ENCODE data around the gene ST3GAL4. TPM values are rescaled to one million over a fixed set of nuclear protein-coding genes. Genes with fewer than 3 reads are reported as not detected.

Gene ST3GAL4
- total RNA-seq, 1 experiment from 2014 or later = 13.1 TPM

DNA sequence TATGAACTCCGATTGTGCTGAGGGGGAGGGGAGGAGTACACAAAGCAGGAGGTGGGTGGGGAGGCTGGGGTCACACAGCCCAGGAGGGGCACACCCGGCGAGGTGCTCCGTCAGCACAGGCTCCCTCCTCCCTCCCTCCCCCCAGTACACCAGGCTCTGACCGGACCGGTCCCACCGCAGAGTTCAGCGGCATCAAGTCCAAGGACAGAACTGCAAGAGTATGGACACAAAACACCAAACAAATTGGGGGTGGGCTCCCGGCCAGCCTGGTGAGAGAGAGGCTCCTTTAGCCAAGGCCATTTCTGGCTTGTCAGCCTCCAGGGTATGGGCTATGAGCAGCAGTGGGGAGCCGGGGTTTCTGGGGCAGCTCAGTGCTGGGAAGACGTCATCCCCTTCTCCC lies 68.3 kb downstream of the ST3GAL4 start:
- CTCF ChIA-PET = no interaction called here
- ATAC-seq = no peak

More for the DNA sequence above, 68.3 kb downstream of the ST3GAL4 start:
- no peak overlapping the region for H3K9ac ChIP-seq (ENCODE audit: low read length)
- ChIA-PET RAD21 (ENCODE audit: low non-redundant PET in 1 of 2, low total read pairs in 2 of 2, uncharacterized antibody in 2 of 2, unreplicated experiment in 2 of 2) (no interaction called here), POLR2A (no interaction called here)
- TF ChIP-seq ZFX (IDR thresholded peaks at IDR 0.05) = no peak
- no peak for TF ChIP-seq EGR1 (IDR thresholded peaks at IDR 0.05; ENCODE audit: low read depth)
- TF ChIP-seq EZH2phosphoT487 (IDR thresholded peaks at IDR 0.05; ENCODE audit: borderline replicate concordance) = no peak
- TF ChIP-seq YY1 (IDR thresholded peaks at IDR 0.05; ENCODE audit: extremely low read depth, insufficient replicate concordance, low read depth, low read length) = no peak
- TF ChIP-seq RAD21 (IDR thresholded peaks at IDR 0.05; ENCODE audit: low read depth) = no peak
- no peak for TF ChIP-seq FOSL1 (IDR thresholded peaks at IDR 0.05; ENCODE audit: low read depth)
- no peak for TF ChIP-seq CEBPB (IDR thresholded peaks at IDR 0.05; ENCODE audit: low read depth)
- TF ChIP-seq, protein P1, sequence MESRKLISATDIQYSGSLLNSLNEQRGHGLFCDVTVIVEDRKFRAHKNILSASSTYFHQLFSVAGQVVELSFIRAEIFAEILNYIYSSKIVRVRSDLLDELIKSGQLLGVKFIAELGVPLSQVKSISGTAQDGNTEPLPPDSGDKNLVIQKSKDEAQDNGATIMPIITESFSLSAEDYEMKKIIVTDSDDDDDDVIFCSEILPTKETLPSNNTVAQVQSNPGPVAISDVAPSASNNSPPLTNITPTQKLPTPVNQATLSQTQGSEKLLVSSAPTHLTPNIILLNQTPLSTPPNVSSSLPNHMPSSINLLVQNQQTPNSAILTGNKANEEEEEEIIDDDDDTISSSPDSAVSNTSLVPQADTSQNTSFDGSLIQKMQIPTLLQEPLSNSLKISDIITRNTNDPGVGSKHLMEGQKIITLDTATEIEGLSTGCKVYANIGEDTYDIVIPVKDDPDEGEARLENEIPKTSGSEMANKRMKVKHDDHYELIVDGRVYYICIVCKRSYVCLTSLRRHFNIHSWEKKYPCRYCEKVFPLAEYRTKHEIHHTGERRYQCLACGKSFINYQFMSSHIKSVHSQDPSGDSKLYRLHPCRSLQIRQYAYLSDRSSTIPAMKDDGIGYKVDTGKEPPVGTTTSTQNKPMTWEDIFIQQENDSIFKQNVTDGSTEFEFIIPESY (IDR thresholded peaks at IDR 0.05; ENCODE audit: extremely low read depth, insufficient replicate concordance, low read length) = no peak
- no peak for TF ChIP-seq EZH2 (IDR thresholded peaks at IDR 0.05)
- no peak for TF ChIP-seq CTCF (IDR thresholded peaks at IDR 0.05 in 2 of 3, conservative IDR thresholded peaks at IDR 0.05 in 1 of 3; ENCODE audit: borderline replicate concordance in 1 of 3, insufficient read depth in 1 of 3, low read depth in 2 of 3, low read length in 2 of 3)
- no peak for TF ChIP-seq JUND (IDR thresholded peaks at IDR 0.05)
- no peak for TF ChIP-seq SP1 (IDR thresholded peaks at IDR 0.05; ENCODE audit: low read depth)
- H3K9me3 ChIP-seq (ENCODE audit: control insufficient read depth in 1 of 2, insufficient read depth in 1 of 2, low read depth in 1 of 2, low read length in 2 of 2) = no peaks in the 10 kb centered on the region
- no peak overlapping the region for H3K27ac ChIP-seq (ENCODE audit: low read depth, low read length)
- H4K20me1 ChIP-seq (ENCODE audit: insufficient read depth) = no peaks in the 10 kb centered on the region
- no peak overlapping the region for H3K4me3 ChIP-seq (replicated peaks in 1 of 2; ENCODE audit: low read depth in 1 of 2, low read length in 2 of 2)
- H3K9me2 ChIP-seq (ENCODE audit: insufficient read depth) = no peaks in the 10 kb centered on the region
- no peaks in the 10 kb centered on the region for H3K27me3 ChIP-seq (ENCODE audit: insufficient read depth, low read length)
- no TSS peak for BruUV-seq (replicated peaks)
- H3K36me3 ChIP-seq (ENCODE audit: control insufficient read depth in 1 of 2, insufficient read depth in 2 of 2, low read length in 2 of 2) = no peaks in the 10 kb centered on the region
- no peak overlapping the region for H2AFZ ChIP-seq (ENCODE audit: low read depth, low read length, poor library complexity, severe bottlenecking)
- intact Hi-C loops (cut with micrococcal nuclease) = no loop called here
- no peak overlapping the region for H3K4me2 ChIP-seq (ENCODE audit: low read length)
- DNase-seq (ENCODE audit: low read depth, low spot score) = no peak
- no peaks in the 10 kb centered on the region for H3K79me2 ChIP-seq (ENCODE audit: insufficient read depth, low read length)
- H3K4me1 ChIP-seq (ENCODE audit: control insufficient read depth in 1 of 2, insufficient read depth in 2 of 2, low read length in 2 of 2) = no peaks in the 10 kb centered on the region

All from HCT116 (cell line).